GM12873 (cell line): ENCODE measurements around the gene TNK2.

Source experiments
- CTCF ChIP-seq: IDR thresholded peaks from 2 replicates; pipeline ENCODE4 v1.5.1; 2012; ENCODE audit warnings: low read depth, mild to moderate bottlenecking, moderate library complexity, low read length, control low read depth; ENCODE audit not compliant: insufficient read depth; ENCODE audit errors: missing control alignments

TNK2 gene

GRCh38 chr3:195873971-195874370, 34.4 kb downstream of the TNK2 start:
- no peak for TF ChIP-seq CTCF

GRCh38 chr3:195873281-195873887, 35.0 kb downstream of the TNK2 start:
- TF ChIP-seq CTCF: no peak

- TF ChIP-seq CTCF: no peak
These were observed 35.6 kb downstream of the TNK2 start for GRCh38 chr3:195872800-195873199.

GRCh38 chr3:195872097-195872496, 36.3 kb downstream of the TNK2 start:
- no peak for TF ChIP-seq CTCF

- TF ChIP-seq CTCF: no peak
These were observed 37.4 kb downstream of the TNK2 start for GRCh38 chr3:195870937-195871336.

GRCh38 chr3:195870442-195870841, 37.9 kb downstream of the TNK2 start:
- TF ChIP-seq CTCF: no peak

GRCh38 chr3:195869413-195870001, 38.8 kb downstream of the TNK2 start:
- TF ChIP-seq CTCF: no peak
